Right cardiac atrium (tissue), 5 donors: ENCODE measurements around the gene KL. TPM values are rescaled to one million over a fixed set of nuclear protein-coding genes. Genes with fewer than 3 reads are reported as not detected.
A peak's percentile ranks its signal among the peaks of the same experiment; 100 is the strongest.

ENCODE experiments used
- ATAC-seq, 2 donors: fragments of 200-7000 bp; cut with Tn5 transposase; one replicate each; pipeline versions ENCODE4 v1.8.0 to v1.9.1; 2020; ENCODE audit warnings: moderate library complexity in 2 of 2, mild to moderate bottlenecking in 1 of 2
- DNase-seq, 3 donors: peaks; one replicate each; pipeline ENCODE4 v3.0.0-alpha.2; 2020
- H3K27ac ChIP-seq: one replicate; pipeline ENCODE4 v1.5.1; 2013; ENCODE audit warnings: mild to moderate bottlenecking, low read length, control low read depth, moderate library complexity
- H3K27me3 ChIP-seq: one replicate; pipeline ENCODE4 v1.6.1; 2013; ENCODE audit not compliant: control insufficient read depth, insufficient read depth
- H3K4me1 ChIP-seq: one replicate; pipeline ENCODE4 v1.6.1; 2013; ENCODE audit warnings: low read length; ENCODE audit not compliant: control insufficient read depth, insufficient read depth
- H3K4me3 ChIP-seq: one replicate; pipeline ENCODE4 v1.5.1; 2013; ENCODE audit warnings: low read length, control low read depth
- H3K9me3 ChIP-seq: one replicate; pipeline ENCODE4 v1.6.1; 2013; ENCODE audit warnings: low read length; ENCODE audit not compliant: control insufficient read depth
- WGBS: extraction: QIAGEN DNeasy Blood & Tissue Kit; methylation state at CpG from one replicate; pipeline ENCODE4 v1.1.7; 2013; 5-methylcytosine and 5-hydroxymethylcytosine counted together
- intact Hi-C, 4 donors: fragments of 100-400 bp; cut with DNase I; formaldehyde crosslinking; loops; one replicate each; pipeline versions ENCODE4 v1.11.0 to v1.14.0; 2022 to 2023
- polyA plus RNA-seq: library from polyadenylated mRNA; stranded (reverse); fragments of 200-250 nt; gene quantifications from one replicate; pipeline ENCODE4 v1.2.3, GENCODE V29; 2013
- total RNA-seq, 4 donors: library from RNA; stranded (reverse); fragmentation: NEBNext Ultra II Directional; extraction: Animal tissue kit (Norgen Biotek cat#: 25700); gene quantifications; one replicate each; pipeline ENCODE4 v1.2.1, GENCODE V29; 2021
- donor health status: healthy with polysubstance abuse.
- donor health status: DM: no; HTN: yes; CAD: no.
- donor health status: DM: no; HTN: no; CAD: no.
- donor health status: DM: no; HTN: yes; CAD: no; lungs with severe emphysema.
- donor health status: DM: yes; HTN: yes; CAD: no.

Gene KL
- total and polyA plus RNA-seq, 5 donors: 0.95 to 2.7 (median 1.9) TPM

DNA sequence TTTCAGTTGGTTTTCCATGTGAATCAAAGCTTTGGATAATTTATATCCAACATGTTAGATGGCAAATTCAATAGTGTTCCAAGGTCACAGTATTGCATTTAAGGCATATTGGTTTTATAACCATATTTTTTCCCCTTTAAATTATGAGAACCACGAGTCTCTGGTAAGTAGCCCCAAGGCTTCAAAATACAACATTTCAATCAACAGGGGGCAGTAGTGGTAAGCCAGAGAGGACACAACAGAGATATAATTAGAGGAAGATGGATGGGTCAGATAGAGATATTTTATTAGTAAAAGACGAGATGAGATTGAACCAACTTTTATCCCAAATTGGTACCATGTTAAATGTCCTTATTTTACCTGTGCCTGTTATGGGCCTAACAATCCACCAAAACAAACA is 53.1 kb downstream of the KL start:
- intact Hi-C loops: no loop called here
- WGBS: 75% methylated on average over 2 of the region's 2 CpGs
- no peaks in the 10 kb centered on the region for H3K27me3 ChIP-seq

DNA sequence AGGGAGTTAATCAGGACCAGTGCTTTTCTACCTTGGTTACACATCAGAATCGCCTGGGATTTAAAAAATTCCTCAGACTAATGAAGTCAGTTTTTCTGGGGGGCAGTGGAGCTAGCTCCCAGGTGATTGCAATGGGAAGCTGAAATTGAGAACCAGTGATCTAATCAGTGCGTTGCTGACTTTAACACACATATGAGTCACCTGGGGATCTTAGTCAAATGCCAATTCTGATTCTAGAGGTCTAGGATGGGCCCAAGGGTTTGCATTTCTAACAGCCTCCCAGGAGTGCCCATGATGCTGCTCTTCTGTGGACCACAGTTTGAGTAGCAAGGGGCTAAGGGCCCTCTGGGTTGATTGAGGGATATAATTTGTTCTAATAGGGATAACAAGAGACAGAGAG is 54.5 kb downstream of the KL start:
- Histone ChIP-seq H3K27me3 (no peaks in the 10 kb centered on the region), H3K27ac (no peak overlapping the region), H3K4me1 (no peaks in the 10 kb centered on the region), H3K4me3 (no peak overlapping the region), H3K9me3 (no peaks in the 10 kb centered on the region)
- 83% methylated on average over 2 of the region's 2 CpGs for WGBS
- intact Hi-C loops: no loop called here
- DNase-seq: no peak
- ATAC-seq: no peak

More for the DNA sequence above, 53.1 kb downstream of the KL start:
- DNase-seq: no peak
- no peak overlapping the region for H3K4me3 ChIP-seq
- H3K27ac ChIP-seq: no peak overlapping the region
- ATAC-seq: no peak
- no peaks in the 10 kb centered on the region for H3K9me3 ChIP-seq
- no peaks in the 10 kb centered on the region for H3K4me1 ChIP-seq

DNA sequence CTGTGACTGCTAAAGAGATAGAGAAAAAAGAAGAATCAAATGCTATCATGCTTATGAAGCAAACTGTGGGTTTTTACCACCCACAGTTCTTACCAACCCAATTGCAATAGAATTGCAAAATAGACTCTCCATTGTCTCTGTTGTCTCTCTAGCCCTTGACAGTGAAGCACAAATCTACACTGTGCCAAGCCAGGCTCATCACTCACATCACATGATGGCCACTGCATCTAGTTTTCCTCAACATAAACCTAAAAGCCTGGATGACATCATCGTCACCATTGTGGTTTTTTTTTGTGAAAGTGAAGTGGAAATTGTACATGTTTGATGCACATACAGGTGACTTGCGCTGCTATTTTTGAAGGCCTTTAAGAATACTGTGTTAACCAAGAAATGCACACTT is 56.1 kb downstream of the KL start:
- WGBS: 92% methylated on average over 2 of the region's 2 CpGs
- Histone ChIP-seq H3K4me3 (no peak overlapping the region), H3K27ac (no peak overlapping the region), H3K27me3 (no peaks in the 10 kb centered on the region), H3K4me1 (no peaks in the 10 kb centered on the region), H3K9me3 (no peaks in the 10 kb centered on the region)
- intact Hi-C loops: no loop called here
- ATAC-seq (no peak), DNase-seq (no peak)

DNA sequence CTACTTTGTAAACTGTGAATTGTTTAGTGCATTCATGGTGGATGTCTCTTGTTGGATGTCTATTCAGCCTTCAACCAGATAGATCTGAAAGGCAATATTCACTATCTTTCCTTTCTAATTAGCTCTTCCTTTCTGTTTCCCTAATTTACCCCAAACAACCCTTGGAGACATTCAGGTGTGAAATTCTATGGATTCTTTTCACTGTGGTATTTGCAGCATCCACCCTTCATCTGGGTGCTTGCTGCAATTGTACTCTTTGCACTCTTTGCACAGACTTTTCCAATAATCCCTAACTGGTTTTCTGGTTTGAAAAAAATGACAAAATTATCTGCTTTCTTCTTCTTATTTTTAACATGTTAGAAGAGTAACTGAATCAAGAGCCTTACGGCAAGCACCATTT is 56.5 kb downstream of the KL start:
- WGBS: 93% methylated on average over 1 of the region's 1 CpG
- no peaks in the 10 kb centered on the region for H3K4me1 ChIP-seq
- intact Hi-C loops: no loop called here
- no peak for DNase-seq
- no peak overlapping the region for H3K27ac ChIP-seq
- ATAC-seq: no peak
- no peaks in the 10 kb centered on the region for H3K27me3 ChIP-seq
- H3K9me3 ChIP-seq: no peaks in the 10 kb centered on the region
- no peak overlapping the region for H3K4me3 ChIP-seq

DNA sequence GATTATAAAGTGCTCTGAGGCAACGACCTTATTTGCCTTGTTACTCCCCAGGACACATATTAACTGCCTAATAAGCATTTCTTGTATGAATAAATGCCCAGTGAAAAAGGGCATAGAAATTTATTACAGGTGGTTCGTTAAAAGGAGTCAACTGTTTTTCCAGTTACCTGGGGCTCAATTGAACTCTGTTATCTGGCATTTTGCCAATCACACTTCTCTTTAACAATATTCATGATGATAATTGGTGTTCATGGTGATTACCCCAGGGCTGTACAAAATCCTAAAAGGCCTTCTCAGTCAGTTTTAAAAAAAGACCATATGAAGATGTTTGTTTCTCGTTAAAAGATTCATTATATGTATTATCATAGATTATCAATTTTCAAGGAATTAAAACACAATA is 57.1 kb downstream of the KL start:
- intact Hi-C loops: no loop called here
- no peak for ATAC-seq
- no peak overlapping the region for H3K4me3 ChIP-seq

GRCh38 chr13:33076001-33076992 is 60.1 kb downstream of the KL start:
- 88% methylated on average over 10 of the region's 10 CpGs for WGBS
- H3K27me3 ChIP-seq: no peaks in the 10 kb centered on the region
- ATAC-seq: peak in 1 of 2 donors; percentile 26
- H3K9me3 ChIP-seq: no peaks in the 10 kb centered on the region
- intact Hi-C loops: no loop called here
- no peaks in the 10 kb centered on the region for H3K4me1 ChIP-seq
- no peak overlapping the region for H3K27ac ChIP-seq
- peak in 1 of 3 donors; percentile 47 for DNase-seq
- H3K4me3 ChIP-seq: no peak overlapping the region

More for the DNA sequence above, 57.1 kb downstream of the KL start:
- no peaks in the 10 kb centered on the region for H3K9me3 ChIP-seq
- DNase-seq: no peak
- no peaks in the 10 kb centered on the region for H3K27me3 ChIP-seq
- no peak overlapping the region for H3K27ac ChIP-seq
- 94% methylated on average over 3 of the region's 3 CpGs for WGBS
- no peaks in the 10 kb centered on the region for H3K4me1 ChIP-seq

DNA sequence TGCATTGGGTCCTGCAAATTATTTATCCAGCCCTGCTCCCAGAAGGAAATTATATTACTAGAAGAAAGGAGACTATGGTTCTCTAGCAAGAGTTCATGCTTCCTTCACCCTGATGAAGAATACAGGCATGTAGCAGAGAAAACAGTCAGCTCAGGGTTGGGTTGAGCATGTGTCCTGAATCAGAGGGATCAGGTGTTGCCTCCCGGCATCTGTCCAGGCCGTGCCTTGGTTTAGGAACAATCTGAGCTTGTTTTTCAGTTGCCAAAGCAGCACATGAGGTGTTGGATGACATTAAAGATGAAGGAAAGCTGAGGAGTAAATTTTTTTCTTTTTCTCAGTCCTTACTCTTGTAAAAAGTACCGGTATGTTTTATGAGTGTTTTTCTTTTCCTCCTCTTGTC is 62.0 kb downstream of the KL start:
- Histone ChIP-seq H3K27me3 (no peaks in the 10 kb centered on the region), H3K27ac (no peak overlapping the region), H3K4me1 (no peaks in the 10 kb centered on the region), H3K4me3 (no peak overlapping the region), H3K9me3 (no peaks in the 10 kb centered on the region)
- intact Hi-C loops: no loop called here
- 79% methylated on average over 3 of the region's 3 CpGs for WGBS
- DNase-seq: peak in 1 of 3 donors; percentile 61
- peak in 1 of 2 donors; percentile 29 for ATAC-seq

GRCh38 chr13:33079960-33080359 is 63.7 kb downstream of the KL start:
- Histone ChIP-seq H3K9me3 (no peaks in the 10 kb centered on the region), H3K4me1 (no peaks in the 10 kb centered on the region), H3K4me3 (no peak overlapping the region), H3K27me3 (no peaks in the 10 kb centered on the region), H3K27ac (no peak overlapping the region)
- WGBS: 79% methylated on average over 2 of the region's 2 CpGs
- intact Hi-C loops: no loop called here
- DNase-seq (no peak), ATAC-seq (peak in 1 of 2 donors; percentile 40)

- no peak for ATAC-seq
- WGBS: 33% methylated on average over 5 of the region's 5 CpGs
- Histone ChIP-seq H3K9me3 (no peaks in the 10 kb centered on the region), H3K4me3 (no peak overlapping the region), H3K27ac (no peak overlapping the region), H3K4me1 (no peaks in the 10 kb centered on the region), H3K27me3 (no peaks in the 10 kb centered on the region)
- intact Hi-C loops: no loop called here
- DNase-seq: no peak
These were observed 64.9 kb downstream of the KL start for GRCh38 chr13:33080972-33081590.

DNA sequence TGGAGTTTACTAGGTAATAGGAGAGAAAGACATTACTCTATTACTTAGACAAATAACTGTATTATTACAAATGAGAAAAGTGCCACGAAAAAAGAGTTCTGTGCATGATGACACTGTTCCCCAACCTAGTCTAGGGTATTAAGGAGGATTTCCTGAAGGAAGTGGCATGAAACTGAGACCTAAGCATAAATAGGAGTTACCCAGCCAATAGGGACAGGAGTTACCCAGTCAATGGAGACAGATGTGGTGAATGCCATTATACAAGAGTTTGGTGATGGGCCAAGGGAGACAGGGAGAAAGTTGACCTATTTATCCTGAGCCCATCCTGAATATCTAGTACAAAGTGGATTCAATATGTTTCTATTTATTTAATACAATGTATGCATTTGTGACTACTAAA is 65.4 kb downstream of the KL start:
- DNase-seq: no peak
- no peak for ATAC-seq
- H3K27ac ChIP-seq: no peak overlapping the region
- intact Hi-C loops: no loop called here
- H3K9me3 ChIP-seq: no peaks in the 10 kb centered on the region
- H3K4me1 ChIP-seq: no peaks in the 10 kb centered on the region
- WGBS: 73% methylated on average over 1 of the region's 1 CpG
- H3K27me3 ChIP-seq: no peaks in the 10 kb centered on the region
- no peak overlapping the region for H3K4me3 ChIP-seq

GRCh38 chr13:33083054-33083453 is 66.8 kb downstream of the KL start:
- DNase-seq: no peak
- ATAC-seq: no peak
- Histone ChIP-seq H3K27me3 (no peaks in the 10 kb centered on the region), H3K4me3 (no peak overlapping the region), H3K4me1 (no peaks in the 10 kb centered on the region), H3K9me3 (no peaks in the 10 kb centered on the region), H3K27ac (no peak overlapping the region)
- intact Hi-C loops: no loop called here
- WGBS: 96% methylated on average over 1 of the region's 1 CpG
